Trophoblast cell (in vitro differentiated cells and primary cell): ENCODE results near the gene C2orf42.
"Not testable (repeated sequence)": the region's sequence is repeated elsewhere in the genome, so short reads cannot be mapped to it uniquely, and the experiment has no call there.

Experiments
- DNase-seq, 2 donors: peaks; one replicate each; pipeline ENCODE4 v3.0.0-alpha.2; 2016
- H2AFZ ChIP-seq: 2 replicates; pipeline ENCODE4 v1.6.1; 2013; ENCODE audit warnings: low read length, moderate library complexity, mild to moderate bottlenecking; ENCODE audit not compliant: insufficient read depth, poor library complexity
- H2AK5ac ChIP-seq: 2 replicates; pipeline ENCODE4 v1.6.1; 2013; ENCODE audit warnings: mild to moderate bottlenecking, low read length
- H2BK120ac ChIP-seq: 2 replicates; pipeline ENCODE4 v1.6.1; 2013; ENCODE audit warnings: low read length, mild to moderate bottlenecking, moderate library complexity; ENCODE audit not compliant: insufficient read depth, poor library complexity
- H2BK12ac ChIP-seq: 2 replicates; pipeline ENCODE4 v1.6.1; 2013; ENCODE audit warnings: mild to moderate bottlenecking, low read length, moderate library complexity
- H2BK5ac ChIP-seq: 2 replicates; pipeline ENCODE4 v1.6.1; 2013; ENCODE audit warnings: low read length, low read depth, moderate library complexity, mild to moderate bottlenecking; ENCODE audit not compliant: poor library complexity
- H3K14ac ChIP-seq: 2 replicates; pipeline ENCODE4 v1.6.1; 2013; ENCODE audit warnings: mild to moderate bottlenecking, low read length
- H3K18ac ChIP-seq: 2 replicates; pipeline ENCODE4 v1.6.1; 2013; ENCODE audit warnings: mild to moderate bottlenecking, low read length
- H3K23ac ChIP-seq: 2 replicates; pipeline ENCODE4 v1.6.1; 2013; ENCODE audit warnings: low read length
- H3K27ac ChIP-seq: 2 replicates; pipeline ENCODE4 v1.5.1; 2013; ENCODE audit warnings: low read depth, mild to moderate bottlenecking, inconsistent platforms, low read length, moderate library complexity
- H3K27me3 ChIP-seq: 2 replicates; pipeline ENCODE4 v1.6.1; 2013; ENCODE audit warnings: inconsistent platforms, mild to moderate bottlenecking, low read length, moderate library complexity; ENCODE audit not compliant: insufficient read depth
- H3K36me3 ChIP-seq, 2 experiments: 1 replicate in 1 of 2; 2 replicates in 1 of 2; pipeline ENCODE4 v1.6.1; 2013; ENCODE audit warnings: low read length in 2 of 2, mild to moderate bottlenecking in 2 of 2, moderate library complexity in 1 of 2; ENCODE audit not compliant: insufficient read depth in 2 of 2, control insufficient read depth in 1 of 2
- H3K4ac ChIP-seq: 2 replicates; pipeline ENCODE4 v1.6.1; 2013; ENCODE audit warnings: low read depth, mild to moderate bottlenecking, low read length, moderate library complexity
- H3K4me1 ChIP-seq, 2 experiments: 1 replicate in 1 of 2; 2 replicates in 1 of 2; pipeline ENCODE4 v1.6.1; 2013; ENCODE audit warnings: low read length in 2 of 2, mild to moderate bottlenecking in 2 of 2, moderate library complexity in 1 of 2; ENCODE audit not compliant: insufficient read depth in 2 of 2, control insufficient read depth in 1 of 2
- H3K4me2 ChIP-seq: 2 replicates; pipeline ENCODE4 v1.6.1; 2013; ENCODE audit warnings: inconsistent platforms, mild to moderate bottlenecking, low read length, moderate library complexity
- H3K4me3 ChIP-seq: 2 replicates; pipeline ENCODE4 v1.5.1; 2013; ENCODE audit warnings: mild to moderate bottlenecking, low read depth, low read length, inconsistent platforms
- H3K79me1 ChIP-seq: one replicate; pipeline ENCODE4 v1.6.1; 2013; ENCODE audit warnings: low read length
- H3K79me2 ChIP-seq: 2 replicates; pipeline ENCODE4 v1.6.1; 2013; ENCODE audit warnings: low read length, mild to moderate bottlenecking; ENCODE audit not compliant: control insufficient read depth, insufficient read depth, poor library complexity
- H3K9ac ChIP-seq: 2 replicates; pipeline ENCODE4 v1.6.1; 2013; ENCODE audit warnings: mild to moderate bottlenecking, low read length
- H3K9me3 ChIP-seq: 2 replicates; pipeline ENCODE4 v1.6.1; 2013; ENCODE audit warnings: low read depth, mild to moderate bottlenecking, control low read depth, inconsistent platforms, low read length; ENCODE audit not compliant: insufficient read depth
- H4K12ac ChIP-seq: 2 replicates; pipeline ENCODE4 v1.6.1; 2013; ENCODE audit warnings: low read depth, mild to moderate bottlenecking, low read length, moderate library complexity
- H4K8ac ChIP-seq: 2 replicates; pipeline ENCODE4 v1.6.1; 2013; ENCODE audit warnings: low read depth, mild to moderate bottlenecking, low read length, moderate library complexity
- H4K91ac ChIP-seq: one replicate; pipeline ENCODE4 v1.6.1; 2013; ENCODE audit warnings: low read depth, mild to moderate bottlenecking, low read length, moderate library complexity
- WGBS: extraction: QIAGEN DNeasy Blood & Tissue Kit; methylation state at CpG from one replicate; pipeline ENCODE4 v1.1.7; 2013; ENCODE audit warnings: missing lambda C conversion rate; ENCODE audit not compliant: insufficient read length, insufficient coverage; ENCODE audit errors: extremely low coverage; 5-methylcytosine and 5-hydroxymethylcytosine counted together

C2orf42 gene

GRCh38 chr2:70133491-70134322 is 57.1 kb downstream of the C2orf42 start:
- H3K4me2 ChIP-seq = no peak overlapping the region
- H4K8ac ChIP-seq = no peak overlapping the region
- no peaks in the 10 kb centered on the region for H3K79me2 ChIP-seq
- H3K9ac ChIP-seq = no peak overlapping the region
- H3K27me3 ChIP-seq = no peaks in the 10 kb centered on the region
- H2BK12ac ChIP-seq = peak overlapping the region; percentile 21
- peak overlapping the region; percentile 10 for H2AK5ac ChIP-seq
- peak overlapping the region; percentile 39 for H4K91ac ChIP-seq
- H2BK120ac ChIP-seq = no peak overlapping the region
- no CpG with 5 or more reads among the region's 10 CpGs for WGBS
- H2BK5ac ChIP-seq = no peak overlapping the region
- H3K27ac ChIP-seq = no peak overlapping the region
- peaks cover 10% of the 10 kb centered on the region for H3K79me1 ChIP-seq
- no peak overlapping the region for H3K4ac ChIP-seq
- H3K4me1 ChIP-seq = peaks cover 7 to 18% of the 10 kb centered on the region in 2 experiments
- no peak overlapping the region for H3K14ac ChIP-seq
- H3K36me3 ChIP-seq = no peaks in the 10 kb centered on the region
- H4K12ac ChIP-seq = no peak overlapping the region
- H3K18ac ChIP-seq = no peak overlapping the region
- H3K9me3 ChIP-seq = no peaks in the 10 kb centered on the region
- H3K4me3 ChIP-seq = no peak overlapping the region
- no peak overlapping the region for H3K23ac ChIP-seq
- DNase-seq = peak; percentile 51 to 57
- H2AFZ ChIP-seq = no peak overlapping the region

DNA sequence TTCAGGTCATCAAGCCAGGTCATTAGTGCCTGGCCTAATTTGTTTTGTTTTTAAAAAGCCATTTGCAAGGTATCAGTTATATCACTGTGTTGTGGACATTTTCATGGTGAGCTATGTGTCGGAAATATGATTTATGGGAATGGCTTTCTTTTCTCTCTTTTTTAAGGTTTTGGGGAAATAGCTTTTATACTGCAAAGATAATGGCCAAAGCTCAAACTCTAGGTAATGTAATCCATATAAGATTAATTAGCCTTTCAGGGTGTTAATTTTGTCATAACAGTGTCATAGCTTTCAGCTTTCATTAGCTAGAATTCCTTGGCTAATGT is 57.7 kb downstream of the C2orf42 start:
- H3K79me1 ChIP-seq = peaks cover 10% of the 10 kb centered on the region
- peaks cover 7 to 18% of the 10 kb centered on the region in 2 experiments for H3K4me1 ChIP-seq
- no peaks in the 10 kb centered on the region for H3K79me2 ChIP-seq
- no peak overlapping the region for H3K4me2 ChIP-seq
- no peak overlapping the region for H3K4ac ChIP-seq
- peak overlapping the region; percentile 72 for H4K91ac ChIP-seq
- H4K12ac ChIP-seq = no peak overlapping the region
- no peak overlapping the region for H2BK5ac ChIP-seq
- H3K9me3 ChIP-seq = no peaks in the 10 kb centered on the region
- peak overlapping the region; percentile 54 for H3K27ac ChIP-seq
- H3K27me3 ChIP-seq = no peaks in the 10 kb centered on the region
- no peak overlapping the region for H2AFZ ChIP-seq
- no peaks in the 10 kb centered on the region for H3K36me3 ChIP-seq
- H3K23ac ChIP-seq = no peak overlapping the region
- WGBS = no CpG with 5 or more reads among the region's 1 CpG
- H3K18ac ChIP-seq = no peak overlapping the region
- H2BK120ac ChIP-seq = peak overlapping the region; percentile 46
- no peak overlapping the region for H3K14ac ChIP-seq
- no peak overlapping the region for H3K9ac ChIP-seq
- H4K8ac ChIP-seq = peak overlapping the region; percentile 49
- peak overlapping the region; percentile 62 for H2BK12ac ChIP-seq
- no peak for DNase-seq
- no peak overlapping the region for H3K4me3 ChIP-seq
- H2AK5ac ChIP-seq = no peak overlapping the region

DNA sequence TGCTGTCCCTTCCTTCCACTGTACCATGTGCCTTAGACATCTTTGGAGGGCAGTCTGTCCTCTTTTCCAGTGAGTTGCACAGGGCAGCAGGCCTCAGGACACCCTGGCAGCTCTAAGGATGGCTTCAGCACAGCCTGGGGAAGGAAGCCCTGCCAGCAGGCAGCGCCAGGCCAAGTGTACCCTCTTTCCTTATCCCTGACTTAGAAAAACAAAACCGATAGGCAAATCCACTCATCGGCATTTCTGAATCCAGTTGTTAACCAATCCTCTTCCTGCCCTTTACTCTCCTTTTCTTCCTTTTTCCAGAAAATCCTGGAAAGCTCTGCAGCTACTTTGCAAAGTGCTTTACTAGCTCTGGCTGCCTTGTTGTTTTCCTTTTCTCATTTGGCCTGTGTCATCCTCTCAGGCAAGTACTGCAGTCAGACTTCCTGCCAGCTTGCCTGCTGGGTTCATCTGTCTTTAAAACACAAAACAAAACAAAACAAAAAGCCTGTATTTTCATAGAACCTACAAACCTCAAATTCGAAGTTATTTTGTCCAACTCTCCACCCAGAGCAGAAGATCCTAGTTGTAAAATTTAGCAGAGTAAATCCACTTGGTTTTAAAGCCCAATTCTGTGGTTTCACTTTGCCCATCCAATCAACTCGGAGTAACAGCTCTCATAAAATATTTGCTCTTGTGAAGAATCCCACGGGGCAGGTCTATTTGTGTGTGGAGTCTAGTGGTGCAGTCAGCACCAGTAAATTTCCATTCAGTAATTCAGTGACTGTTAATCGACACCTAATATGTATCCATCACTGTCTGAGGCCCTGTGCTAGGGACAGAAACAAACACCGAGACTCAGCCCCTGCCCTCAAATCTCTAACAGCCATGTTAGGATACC is 58.3 kb downstream of the C2orf42 start:
- Histone ChIP-seq H3K4me1 (peaks cover 7 to 20% of the 10 kb centered on the region in 2 experiments), H3K27me3 (no peaks in the 10 kb centered on the region)

DNA sequence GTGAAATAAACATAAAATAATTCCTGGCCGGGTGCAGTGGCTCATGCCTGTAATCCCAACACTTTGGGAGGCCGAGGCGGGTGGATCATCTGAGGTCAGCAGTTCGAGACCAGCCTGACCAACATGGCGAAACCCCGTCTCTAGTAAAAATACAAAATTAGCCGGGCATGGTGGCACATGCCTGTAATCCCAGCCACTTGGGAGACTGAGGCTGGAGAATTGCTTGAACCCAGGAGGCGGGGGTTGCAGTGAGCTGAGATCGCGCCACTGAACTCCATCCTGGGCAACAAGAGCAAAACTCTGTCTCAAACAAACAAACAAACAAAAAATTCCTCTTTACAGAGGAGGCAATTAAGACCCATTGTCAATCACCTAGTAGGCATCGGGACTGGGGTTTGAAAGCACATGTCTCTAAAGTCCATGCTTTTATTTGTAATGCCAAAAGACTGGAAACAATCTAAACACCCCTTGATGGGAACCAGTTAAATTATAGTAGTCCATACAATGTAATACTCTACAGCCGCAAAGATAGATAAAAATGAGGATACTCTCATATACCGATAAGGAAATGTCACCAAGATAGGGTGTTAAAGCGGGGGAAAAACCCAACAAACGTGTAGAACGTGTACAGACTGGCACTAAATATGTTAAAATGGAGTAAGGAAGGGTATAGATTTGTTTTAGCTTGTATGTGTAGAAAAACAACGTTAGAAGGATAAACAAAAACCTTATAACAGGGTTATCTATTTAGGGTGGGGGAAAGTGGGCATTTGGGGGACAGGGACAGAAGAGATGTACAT is 59.3 kb downstream of the C2orf42 start:
- not testable (repeated sequence) for H4K12ac ChIP-seq, H2AFZ ChIP-seq, H3K23ac ChIP-seq, H4K8ac ChIP-seq, H2BK5ac ChIP-seq, H3K36me3 ChIP-seq, H2BK120ac ChIP-seq, H4K91ac ChIP-seq, H3K14ac ChIP-seq, H2BK12ac ChIP-seq, H3K4ac ChIP-seq, H3K9ac ChIP-seq, H3K4me3 ChIP-seq, H3K18ac ChIP-seq, DNase-seq, H3K79me2 ChIP-seq, H3K4me2 ChIP-seq, H3K27ac ChIP-seq, H3K9me3 ChIP-seq, H3K27me3 ChIP-seq, H2AK5ac ChIP-seq
- peaks cover 7 to 20% of the 10 kb centered on the region in 2 experiments for H3K4me1 ChIP-seq
- WGBS = no CpG with 5 or more reads among the region's 17 CpGs
- peaks cover 10% of the 10 kb centered on the region for H3K79me1 ChIP-seq

More for the DNA sequence above, 58.3 kb downstream of the C2orf42 start:
- no peak overlapping the region for H3K4me2 ChIP-seq
- H2BK12ac ChIP-seq = peak overlapping the region; percentile 62
- H3K79me2 ChIP-seq = no peaks in the 10 kb centered on the region
- H3K23ac ChIP-seq = no peak overlapping the region
- H3K4me3 ChIP-seq = no peak overlapping the region
- H4K8ac ChIP-seq = peak overlapping the region; percentile 72
- H3K79me1 ChIP-seq = peaks cover 10% of the 10 kb centered on the region
- H4K91ac ChIP-seq = peak overlapping the region; percentile 72
- no CpG with 5 or more reads among the region's 8 CpGs for WGBS
- H3K9me3 ChIP-seq = no peaks in the 10 kb centered on the region
- peak overlapping the region; percentile 87 for H2BK120ac ChIP-seq
- H3K36me3 ChIP-seq = no peaks in the 10 kb centered on the region
- no peak overlapping the region for H3K18ac ChIP-seq
- peak in 1 of 2 donors; percentile 69 for DNase-seq
- H2BK5ac ChIP-seq = peak overlapping the region; percentile 61
- peak overlapping the region; percentile 54 for H3K27ac ChIP-seq
- H4K12ac ChIP-seq = no peak overlapping the region
- H3K14ac ChIP-seq = peak overlapping the region; percentile 86
- H3K4ac ChIP-seq = peak overlapping the region; percentile 19
- H2AFZ ChIP-seq = peak overlapping the region; percentile 30
- H3K9ac ChIP-seq = no peak overlapping the region
- peak overlapping the region; percentile 88 for H2AK5ac ChIP-seq
